HG03159 (cell line): ENCODE measurements around the gene HLA-DPA1.
A peak's percentile ranks its signal among the peaks of the same experiment; 100 is the strongest.

ENCODE experiments used
- ATAC-seq: cut with Tn5 transposase; IDR thresholded peaks from one replicate; pipeline ENCODE4 v1.9.1; 2021; ENCODE audit warnings: mild to moderate bottlenecking, moderate library complexity; ENCODE audit not compliant: unreplicated experiment

The HLA-DPA1 gene

DNA sequence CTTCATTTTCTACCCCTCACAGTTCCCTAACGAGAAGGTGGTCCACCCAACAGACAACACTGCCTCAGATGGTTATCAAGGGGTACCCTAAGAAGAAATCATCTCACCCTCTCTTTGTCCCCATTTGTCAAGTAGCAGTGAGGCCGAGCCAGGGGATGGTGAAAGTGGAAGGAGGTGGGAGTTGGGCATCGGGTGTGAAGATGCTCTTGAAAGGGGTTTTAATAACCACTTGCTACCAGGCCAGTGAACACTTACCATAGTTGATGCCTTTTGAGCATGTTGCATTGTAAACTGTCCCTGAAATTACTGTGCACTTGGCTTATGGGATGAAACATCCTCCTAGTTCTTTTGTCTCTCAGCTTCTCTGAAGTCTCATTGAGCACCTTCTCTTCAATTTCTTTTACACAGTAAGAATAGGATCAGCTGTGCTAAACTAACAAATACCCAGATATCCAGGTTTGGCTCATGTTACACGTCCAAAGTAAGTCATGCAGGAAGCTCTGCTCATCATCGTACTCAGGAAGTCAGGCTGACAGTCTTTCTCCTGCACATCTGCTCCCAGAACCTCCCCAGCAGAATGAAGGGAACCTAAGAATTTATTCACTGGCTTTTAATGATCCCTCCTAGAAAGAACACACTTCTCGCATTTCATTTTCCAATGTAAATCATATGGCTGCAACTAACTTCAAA is 15.6 kb upstream of the HLA-DPA1 start:
- ATAC-seq: no peak

DNA sequence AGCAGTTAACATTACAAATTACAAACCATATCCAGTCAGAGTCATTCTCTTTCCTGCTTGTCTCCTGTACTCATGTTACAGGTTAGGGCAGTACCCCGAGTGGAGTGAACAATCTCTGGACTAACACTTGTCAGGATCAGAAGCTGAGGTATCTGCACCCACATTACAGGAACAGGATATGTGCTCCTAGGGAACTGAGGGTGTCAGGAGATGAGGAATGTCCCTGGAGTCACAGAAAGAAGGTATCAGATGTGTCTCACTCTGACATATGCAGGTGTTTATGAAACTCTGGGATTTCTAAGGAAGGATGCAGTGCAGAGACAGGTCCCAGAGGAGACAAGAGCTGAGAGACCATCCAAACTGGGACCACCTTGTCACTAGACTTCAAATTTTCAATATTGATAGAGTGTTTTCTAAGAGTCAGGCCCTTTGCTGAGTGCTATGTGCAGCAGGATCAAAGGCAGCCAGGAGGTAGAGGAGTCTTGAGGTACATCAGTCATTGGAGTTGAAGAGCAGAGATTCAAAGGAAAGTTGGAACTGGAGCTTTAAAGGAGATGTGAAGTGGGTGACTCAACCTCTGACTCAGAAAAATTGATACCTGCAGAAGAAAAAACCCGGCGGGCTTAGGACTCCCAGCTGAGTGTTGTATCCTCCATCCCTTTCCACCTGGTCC is 14.9 kb upstream of the HLA-DPA1 start:
- no peak for ATAC-seq

DNA sequence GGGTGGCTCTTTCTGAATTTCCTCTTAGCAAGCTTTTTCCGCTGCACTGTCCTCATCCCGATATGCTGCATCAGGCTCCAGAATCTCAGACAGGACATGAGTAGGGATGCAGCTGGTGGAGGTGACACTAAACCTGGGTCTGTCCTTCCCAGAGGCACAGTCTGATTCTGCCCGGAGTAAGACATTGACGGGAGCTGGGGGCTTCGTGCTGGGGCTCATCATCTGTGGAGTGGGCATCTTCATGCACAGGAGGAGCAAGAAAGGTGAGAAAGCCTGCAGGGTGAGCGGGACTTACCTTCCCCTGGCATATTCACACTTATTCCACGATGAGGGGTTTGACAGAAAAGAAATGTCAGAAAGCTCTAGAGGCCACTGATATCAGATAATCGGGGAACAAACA is 12.2 kb upstream of the HLA-DPA1 start:
- no peak for ATAC-seq

DNA sequence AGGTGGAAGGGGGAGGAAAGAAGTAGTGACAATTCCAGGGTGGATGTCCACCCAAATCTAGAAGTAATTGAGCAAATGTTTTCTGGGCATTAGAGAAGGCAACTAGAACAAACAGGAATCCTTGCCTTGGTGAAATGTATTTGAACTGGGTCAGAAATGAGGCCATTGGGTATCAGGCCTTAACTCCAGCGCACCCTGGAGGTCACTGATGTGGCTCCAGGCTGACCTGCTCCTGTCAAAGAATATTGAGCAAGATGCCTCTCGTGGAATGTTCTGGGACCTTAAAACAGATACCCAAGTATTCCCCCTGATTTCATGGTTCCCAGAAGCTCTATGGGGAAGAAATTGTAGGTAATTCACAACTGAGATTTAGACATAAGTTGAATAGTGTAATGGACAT is 9.3 kb upstream of the HLA-DPA1 start:
- no peak for ATAC-seq

DNA sequence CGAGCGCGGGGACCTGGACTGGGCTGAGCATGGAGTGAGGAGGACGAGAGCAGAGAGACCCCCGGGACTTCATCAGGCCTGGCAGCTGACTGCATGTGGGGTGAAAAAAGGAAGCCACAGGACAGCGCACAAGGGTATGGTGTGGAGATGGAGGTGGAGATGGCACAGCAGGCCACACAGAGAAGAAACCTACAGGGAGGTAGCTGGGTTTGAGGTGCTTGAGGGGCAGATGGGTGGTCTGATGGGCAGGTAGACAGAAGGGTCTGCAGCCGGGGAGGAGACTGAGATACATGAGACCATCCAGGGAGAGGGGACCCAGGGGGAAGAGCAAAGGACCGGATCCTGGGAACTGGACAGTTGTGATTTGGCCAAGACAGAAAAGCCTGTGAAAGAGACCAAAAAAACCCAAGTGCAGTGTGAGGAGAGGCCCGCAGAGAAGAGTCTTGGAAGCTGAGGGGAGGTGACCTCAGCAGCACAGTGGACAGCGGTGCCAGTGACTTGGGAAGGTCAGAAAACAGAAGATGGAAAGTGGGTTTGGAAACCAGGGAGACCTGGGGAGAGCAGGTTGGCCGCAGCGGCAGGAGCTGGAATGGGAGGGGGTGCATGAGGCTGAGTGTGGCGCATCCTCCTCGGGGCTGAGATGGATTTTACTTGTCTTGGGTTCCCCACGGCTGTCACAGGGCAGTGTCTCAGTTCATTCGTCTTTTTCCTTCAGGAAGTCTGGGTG is 7.8 kb upstream of the HLA-DPA1 start:
- ATAC-seq: no peak

DNA sequence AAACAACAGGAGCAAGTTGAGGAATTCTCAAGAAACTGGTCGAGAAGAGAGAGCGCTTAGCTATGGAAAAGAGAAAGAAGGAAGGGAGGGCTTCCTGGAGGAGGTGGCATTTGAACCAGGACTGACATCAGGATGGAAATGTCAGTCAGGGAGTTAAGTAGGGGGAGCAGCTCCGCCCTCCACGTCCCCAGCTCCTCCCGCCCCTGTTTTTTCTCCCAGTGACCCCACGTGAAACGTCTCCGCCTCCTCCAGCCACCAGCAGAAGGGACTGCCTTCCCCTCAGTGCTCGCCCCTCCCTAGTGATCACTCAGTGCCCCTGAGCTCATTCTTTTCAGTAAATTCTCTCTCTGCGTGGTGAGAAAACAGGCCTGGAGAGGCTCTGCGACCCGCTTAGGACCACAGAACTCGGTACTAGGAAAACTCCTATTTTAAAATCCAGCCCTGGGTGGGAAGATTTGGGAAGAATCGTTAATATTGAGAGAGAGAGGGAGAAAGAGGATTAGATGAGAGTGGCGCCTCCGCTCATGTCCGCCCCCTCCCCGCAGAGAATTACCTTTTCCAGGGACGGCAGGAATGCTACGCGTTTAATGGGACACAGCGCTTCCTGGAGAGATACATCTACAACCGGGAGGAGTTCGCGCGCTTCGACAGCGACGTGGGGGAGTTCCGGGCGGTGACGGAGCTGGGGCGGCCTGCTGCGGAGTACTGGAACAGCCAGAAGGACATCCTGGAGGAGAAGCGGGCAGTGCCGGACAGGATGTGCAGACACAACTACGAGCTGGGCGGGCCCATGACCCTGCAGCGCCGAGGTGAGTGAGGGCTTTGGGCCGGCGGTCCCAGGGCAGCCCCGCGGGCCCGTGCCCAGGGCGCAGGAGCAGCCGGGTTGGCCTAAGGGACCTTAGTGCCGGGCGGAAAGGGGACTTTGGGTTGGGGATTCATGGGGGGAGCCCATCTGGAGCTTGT is 7.0 kb upstream of the HLA-DPA1 start:
- no peak for ATAC-seq

DNA sequence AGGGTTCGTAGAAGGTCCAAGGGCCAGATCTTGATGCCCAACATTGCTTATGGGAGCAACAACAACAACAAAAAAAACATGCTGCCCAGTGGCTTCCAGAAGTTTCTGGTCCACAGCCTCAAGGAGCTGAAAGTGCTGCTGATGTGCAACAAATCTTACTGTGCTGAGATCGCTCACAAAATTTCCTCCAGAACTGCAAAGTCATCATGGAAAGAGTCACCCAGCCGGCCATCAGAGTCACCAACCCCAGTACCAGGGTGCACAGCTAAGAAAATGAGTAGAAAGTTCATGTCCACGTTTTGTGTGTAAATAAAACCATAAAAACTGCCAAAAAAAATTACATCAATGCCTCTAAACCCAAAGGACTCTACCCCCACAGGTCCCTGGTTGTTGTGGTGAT is 6.1 kb upstream of the HLA-DPA1 start:
- ATAC-seq: no peak

DNA sequence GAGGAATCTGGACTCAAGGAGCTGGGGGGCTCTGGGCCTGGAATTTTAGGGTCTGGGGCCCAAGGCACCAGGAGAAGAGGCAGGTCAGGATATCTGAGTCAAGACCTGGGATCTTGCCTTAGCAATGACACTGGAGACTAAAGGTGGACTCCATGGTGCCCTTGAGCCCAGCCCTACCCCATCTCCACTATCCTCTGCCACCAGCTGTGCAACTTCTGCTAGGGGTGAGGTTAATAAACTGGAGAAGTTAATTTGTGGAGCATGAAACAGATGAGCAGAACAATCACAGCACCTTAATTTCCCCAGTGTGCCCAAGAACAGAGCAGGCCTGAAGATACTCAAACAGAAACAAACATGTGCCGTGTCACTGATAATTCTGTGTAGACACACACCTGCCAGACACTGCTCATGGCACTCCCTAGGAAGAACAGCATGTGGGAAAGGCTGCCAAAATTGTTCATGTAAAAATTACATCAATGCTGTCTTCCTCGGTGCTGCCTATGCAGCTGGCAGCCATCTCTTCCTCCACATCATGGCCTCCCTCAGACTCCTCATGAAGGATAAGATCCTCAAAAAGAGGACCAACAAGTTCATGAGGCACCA is 5.6 kb upstream of the HLA-DPA1 start:
- no peak for ATAC-seq

DNA sequence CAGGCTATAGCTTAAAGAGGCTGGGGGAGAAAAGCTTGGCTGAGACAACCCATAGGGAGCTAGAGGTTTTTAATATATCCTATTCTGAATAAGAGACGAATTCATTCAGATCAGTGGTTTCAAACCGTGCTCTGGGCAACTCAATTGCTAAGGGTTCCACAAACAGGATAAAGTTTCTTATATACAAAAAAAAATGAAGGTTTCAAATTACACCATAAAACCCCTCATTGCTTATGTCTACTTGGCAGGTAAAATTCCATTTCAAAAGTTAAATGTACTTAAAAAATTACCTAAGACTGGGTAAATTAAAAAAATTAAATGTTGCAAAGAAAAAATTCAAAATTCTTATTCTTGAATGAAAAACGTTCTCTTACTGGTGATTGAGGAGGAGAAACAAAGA is 5.0 kb upstream of the HLA-DPA1 start:
- no peak for ATAC-seq

DNA sequence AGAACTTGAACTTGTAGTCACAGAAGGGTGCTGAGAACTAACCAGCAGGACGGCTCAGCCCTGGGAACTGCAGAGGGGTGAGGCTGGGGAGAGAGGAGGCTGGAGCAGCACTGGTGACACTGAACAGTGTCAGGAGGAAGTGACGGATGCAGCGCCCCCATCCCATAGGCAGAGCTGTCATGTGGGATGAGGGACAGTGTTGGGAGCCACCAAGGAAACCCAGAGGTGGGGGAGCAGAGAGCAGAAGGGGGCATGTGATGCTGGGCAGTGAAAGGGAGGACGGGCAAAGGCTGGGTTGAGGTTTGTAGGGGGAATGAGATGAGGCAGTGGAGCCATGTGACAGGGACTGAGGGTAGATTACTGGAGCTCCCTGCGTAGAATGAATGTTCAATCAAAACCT is 4.5 kb upstream of the HLA-DPA1 start:
- ATAC-seq: no peak

DNA sequence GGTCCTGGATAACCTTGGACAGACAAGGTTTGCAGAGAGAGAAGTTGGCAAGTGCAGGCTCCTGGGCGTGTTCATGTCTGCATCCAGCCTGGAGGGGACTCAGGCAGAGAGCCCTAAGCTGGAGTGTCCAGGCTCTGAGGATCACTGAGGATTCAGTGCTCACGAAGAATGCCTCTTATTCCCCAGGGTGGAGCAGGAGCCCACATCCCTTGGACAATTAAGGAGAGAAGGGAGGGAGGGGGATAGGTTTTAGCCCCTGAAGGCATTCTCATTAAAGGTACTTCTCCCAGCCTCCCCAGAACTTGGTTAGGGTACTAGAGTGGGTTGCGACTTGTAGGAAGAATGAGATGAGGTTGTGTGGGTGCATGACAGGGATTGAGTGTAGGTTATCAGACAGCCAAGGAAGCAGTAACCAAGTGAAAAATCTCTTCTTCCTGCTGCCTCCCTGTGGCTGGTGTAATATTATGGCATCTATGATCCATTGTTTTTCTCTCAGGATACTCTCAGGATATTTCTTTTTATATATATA is 3.0 kb upstream of the HLA-DPA1 start:
- ATAC-seq: no peak

DNA sequence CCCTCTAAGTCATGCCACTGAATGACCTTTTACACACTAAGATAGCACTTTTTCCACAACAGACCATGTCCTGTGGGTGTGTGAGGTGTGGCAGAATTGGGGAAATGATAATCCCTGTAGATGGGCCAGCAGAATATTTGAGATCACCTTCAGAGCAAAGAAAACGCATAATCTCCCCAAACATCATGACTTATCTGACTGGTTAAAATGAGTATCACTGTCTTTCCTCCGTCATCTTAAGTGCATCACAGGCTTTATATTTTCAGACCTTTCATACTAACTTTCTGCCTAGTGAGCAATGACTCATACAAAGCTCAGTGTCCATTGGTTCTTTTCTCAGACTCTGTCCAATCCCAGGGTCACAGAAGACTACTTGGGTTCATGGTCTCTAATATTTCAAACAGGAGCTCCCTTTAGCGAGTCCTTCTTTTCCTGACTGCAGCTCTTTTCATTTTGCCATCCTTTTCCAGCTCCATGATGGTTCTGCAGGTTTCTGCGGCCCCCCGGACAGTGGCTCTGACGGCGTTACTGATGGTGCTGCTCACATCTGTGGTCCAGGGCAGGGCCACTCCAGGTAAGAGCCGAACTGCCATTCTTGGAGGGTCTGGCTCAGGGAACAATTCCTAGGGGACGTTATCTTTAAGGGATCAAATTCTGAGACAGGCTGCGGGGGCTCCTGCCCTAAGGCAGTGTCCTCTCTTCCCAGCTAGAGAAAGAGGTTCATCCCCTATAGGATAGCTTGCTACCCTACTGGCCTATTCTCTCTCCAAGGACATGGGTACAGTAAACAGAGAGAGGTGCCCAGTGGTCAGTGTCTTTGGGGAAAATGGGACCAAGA is 2.3 kb upstream of the HLA-DPA1 start, which contains the start of gene HLA-DPB1:
Gene HLA-DPB1 (plus strand): TSS at position 423 of the 838 bp plus-strand sequence. CDS start 52 bp downstream, at position 475.
- ATAC-seq: peak; percentile 74

DNA sequence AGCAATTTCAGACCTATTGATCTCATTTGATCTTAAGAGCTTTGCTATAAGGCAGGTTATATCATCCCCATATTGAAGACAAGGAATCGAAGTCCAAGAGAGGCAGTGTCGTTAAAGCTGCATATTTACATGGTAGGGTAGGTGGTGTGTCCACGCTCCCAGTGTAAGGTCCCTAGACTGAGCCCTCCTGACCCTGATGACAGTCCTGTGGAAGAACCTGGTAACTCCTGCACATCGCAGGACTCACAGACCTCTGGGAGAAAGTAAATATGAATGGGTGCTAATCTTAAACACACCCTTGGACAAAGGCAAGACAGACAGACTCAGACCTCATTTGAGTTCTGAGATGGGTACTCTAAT is 1.7 kb upstream of the HLA-DPA1 start:
- ATAC-seq: peak; percentile 12

DNA sequence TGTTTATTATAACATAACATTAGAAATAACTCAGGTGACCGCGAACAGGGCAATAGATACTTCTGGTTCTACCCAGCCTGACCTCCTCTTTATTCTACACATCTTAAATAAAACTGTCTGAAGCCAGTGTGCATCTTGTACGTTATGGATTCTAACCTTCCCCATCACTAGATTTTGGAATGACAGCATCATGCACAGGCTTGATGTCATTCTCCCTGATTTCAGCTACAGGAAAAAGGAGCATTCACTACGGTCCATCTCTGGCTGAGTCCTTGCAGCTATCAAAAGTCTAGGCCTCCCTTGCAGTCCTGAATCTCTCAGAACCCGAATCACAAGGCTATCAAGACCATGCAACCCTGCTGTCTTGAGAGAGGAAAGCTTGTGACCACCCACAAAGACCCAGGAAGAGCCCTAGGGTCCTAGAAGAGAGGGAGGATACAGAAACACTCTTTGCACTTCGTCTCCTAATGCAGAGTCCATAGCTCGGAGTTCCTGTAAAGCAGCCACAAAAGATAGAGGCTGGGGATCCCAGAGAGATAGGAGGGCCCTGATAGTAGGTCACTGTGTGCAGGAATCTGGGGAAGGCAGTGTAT is 845 bp downstream of the HLA-DPA1 start:
- no peak for ATAC-seq

DNA sequence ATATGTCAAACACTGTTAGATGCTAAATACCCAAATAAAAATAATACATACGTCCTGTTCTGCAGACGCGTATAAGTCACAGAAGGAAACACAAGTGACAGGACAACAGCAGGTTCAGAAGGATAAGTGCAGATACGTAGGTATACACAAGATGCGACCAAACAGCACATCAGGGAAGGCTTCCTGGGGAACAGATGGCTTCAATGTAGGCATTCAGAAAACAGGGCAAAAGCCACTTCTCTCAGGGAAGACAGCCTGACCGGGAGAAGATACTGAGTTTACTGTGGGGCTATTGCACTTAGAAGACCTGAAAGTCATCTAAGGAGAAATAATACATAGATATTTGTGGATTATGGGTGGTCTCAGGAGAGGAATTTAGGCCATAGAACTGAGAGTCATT is 1.9 kb downstream of the HLA-DPA1 start:
- ATAC-seq: no peak

DNA sequence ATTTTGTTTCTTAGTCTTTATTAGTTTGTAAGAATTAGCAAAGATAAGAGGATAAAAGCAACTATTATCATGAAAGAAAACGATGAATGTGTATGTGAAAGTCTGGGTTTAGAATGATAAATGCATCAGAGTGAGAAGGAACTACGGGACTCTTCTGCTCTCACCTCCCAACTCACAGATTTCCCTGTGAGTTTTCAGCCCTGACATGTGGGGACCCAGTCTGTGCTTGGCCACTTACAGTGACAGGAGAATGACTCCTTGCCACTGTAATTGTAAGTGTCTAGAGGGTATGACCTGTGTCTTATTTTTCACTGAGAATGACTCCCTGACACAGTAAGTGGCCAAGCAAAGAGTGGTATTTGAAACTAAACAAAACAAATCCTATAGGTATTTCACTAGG is 2.5 kb downstream of the HLA-DPA1 start:
- no peak for ATAC-seq

DNA sequence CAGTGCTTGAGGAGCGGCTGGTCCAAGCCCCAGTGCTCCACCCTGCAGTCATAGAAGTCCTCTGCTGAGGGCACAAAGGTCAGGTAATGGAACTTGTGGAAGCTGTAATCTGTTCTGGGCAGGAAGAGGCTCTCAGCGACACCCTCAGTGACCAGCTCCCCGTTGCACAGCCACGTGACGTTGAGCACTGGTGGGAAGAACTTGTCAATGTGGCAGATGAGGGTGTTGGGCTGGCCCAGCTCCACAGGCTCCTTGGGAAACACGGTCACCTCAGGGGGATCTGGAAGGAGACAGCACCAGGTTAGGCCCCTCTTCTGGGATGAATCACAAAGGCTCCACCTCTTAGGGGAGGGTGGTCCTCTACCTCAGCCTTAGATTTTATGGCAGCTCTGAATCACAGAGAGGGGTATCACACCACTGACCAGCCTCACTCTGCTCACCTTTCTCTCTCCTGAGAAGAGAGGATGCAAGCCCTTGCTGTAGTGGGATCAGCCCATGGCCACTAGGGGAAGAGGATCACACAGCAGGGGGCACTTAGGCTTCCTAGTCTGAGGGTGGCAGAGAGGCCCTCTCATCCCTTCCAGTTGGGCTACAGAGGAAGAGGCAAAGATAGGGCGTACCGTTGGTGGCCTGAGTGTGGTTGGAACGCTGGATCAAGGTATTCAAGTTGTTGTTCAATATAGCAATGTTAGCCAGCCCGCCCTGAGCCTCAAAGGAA is 4.3 kb downstream of the HLA-DPA1 start:
- no peak for ATAC-seq

DNA sequence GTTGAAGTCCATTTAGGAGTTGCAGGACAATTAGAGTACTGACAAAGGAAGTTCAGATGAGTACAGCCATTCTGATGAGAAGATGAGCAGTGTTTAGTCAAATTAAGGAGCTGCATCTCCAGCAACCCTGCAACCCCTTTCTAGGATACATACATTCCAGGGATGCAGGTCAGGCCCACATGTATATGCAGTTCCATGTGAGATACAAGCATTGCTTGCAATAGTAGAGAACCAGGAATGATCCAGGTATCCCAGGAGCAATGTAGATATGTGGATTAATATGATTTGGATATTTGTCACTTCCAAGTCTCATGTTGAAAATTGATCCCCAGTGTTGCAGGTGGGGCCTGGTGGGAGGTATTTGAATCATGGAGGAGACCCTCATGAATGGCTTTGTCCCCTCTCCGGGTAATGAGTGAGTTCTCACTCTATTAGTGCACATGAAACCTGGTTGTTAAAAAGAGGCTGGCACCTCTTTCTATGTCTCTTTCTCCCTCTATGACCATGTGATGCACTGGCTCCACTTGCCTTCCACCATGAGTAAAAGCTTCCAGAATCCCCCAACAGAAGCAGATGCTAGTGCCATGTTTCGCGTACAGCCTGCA is 6.4 kb downstream of the HLA-DPA1 start:
- no peak for ATAC-seq
